Astrocyte of the cerebellum (primary cell): Measurements from ENCODE around the gene ZNF831.

Experiments used
- DNase-seq: peaks from one replicate; pipeline ENCODE4 v3.0.0-alpha.2; 2011; ENCODE audit warnings: low read depth
- H3K4me3 ChIP-seq: 2 replicates; pipeline ENCODE4 v1.5.1; 2011; ENCODE audit warnings: mild to moderate bottlenecking, low read depth, low read length, moderate library complexity
- in situ Hi-C: cut with HindIII; loops from 2 replicates; pipeline ENCODE4 v1.10.0; 2017; ENCODE audit warnings: low sequenced_read_pairs
- TF ChIP-seq, protein P1 (sequence below): IDR thresholded peaks from 2 replicates; pipeline ENCODE4 v1.5.1; 2012; ENCODE audit warnings: low read length, low read depth, moderate library complexity, mild to moderate bottlenecking; ENCODE audit errors: missing control alignments

The ZNF831 gene

DNA sequence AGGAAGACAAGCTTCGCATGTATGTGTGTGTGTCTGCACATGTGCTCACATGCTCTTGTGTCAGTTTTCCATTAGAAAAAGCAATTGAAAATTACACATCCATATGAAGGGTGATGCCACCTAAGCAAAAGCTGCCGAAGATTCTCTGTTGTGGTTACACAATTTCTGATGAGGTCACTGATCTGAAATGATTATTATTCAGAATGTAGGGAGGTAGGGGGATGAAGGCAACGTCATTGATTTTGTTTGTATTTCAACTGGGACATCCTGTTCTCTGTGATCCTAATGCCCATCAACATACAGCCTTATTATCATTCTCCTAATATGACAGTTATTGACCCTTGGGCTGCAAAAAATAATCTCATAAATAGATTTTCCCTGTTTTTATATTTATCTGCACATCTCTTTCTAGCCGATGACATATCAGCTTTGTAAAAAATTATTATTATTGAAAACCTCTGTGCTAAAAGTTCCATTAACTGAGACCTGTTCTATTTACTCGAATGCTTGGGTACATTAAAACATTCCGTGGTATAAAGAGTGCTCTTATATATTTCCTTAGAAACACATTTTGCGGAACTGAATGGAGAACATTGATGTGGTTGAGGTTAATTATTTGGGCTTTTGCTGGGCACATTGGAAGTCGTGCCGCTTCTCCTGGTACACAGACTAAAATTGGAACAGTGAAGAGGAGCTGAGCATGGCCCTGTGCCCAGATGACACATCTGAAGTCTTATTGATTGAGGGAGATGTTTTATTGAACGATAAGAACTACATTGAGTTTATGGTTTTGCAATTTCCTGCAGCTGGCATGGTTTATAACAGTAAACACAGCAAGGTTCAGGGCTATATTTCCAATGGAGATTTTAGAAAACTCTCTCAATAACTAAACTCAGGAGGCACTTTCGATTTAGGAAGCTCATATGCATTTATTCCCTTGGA is 51.3 kb downstream of the ZNF831 start:
- TF ChIP-seq, protein P1, sequence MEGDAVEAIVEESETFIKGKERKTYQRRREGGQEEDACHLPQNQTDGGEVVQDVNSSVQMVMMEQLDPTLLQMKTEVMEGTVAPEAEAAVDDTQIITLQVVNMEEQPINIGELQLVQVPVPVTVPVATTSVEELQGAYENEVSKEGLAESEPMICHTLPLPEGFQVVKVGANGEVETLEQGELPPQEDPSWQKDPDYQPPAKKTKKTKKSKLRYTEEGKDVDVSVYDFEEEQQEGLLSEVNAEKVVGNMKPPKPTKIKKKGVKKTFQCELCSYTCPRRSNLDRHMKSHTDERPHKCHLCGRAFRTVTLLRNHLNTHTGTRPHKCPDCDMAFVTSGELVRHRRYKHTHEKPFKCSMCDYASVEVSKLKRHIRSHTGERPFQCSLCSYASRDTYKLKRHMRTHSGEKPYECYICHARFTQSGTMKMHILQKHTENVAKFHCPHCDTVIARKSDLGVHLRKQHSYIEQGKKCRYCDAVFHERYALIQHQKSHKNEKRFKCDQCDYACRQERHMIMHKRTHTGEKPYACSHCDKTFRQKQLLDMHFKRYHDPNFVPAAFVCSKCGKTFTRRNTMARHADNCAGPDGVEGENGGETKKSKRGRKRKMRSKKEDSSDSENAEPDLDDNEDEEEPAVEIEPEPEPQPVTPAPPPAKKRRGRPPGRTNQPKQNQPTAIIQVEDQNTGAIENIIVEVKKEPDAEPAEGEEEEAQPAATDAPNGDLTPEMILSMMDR: no peak
- in situ Hi-C loops: loop anchor here (5.0 kb wide), 2 partner anchors 208 to 343 kb away; partner anchors contain the start of gene CTSZ
- no peak overlapping the region for H3K4me3 ChIP-seq
- no peak for DNase-seq

DNA sequence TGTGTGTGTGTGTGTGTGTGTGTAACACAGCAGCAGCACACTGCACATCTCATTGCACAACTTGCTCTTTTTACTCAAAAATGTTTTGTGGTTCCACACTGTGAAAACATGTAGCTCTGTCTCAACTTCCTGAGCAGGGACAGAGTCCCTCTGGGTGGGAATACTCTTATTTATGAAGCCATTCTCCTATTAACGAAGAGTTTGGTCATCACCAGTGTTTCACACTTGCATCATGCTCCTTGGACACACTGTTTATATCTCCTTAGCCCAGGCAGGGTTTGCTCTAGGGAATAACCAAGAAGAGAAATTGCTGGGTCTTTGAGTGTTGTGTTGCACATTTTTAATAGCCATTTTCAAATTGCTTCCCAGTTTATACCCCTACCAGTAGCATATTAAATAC is 53.6 kb downstream of the ZNF831 start:
- in situ Hi-C loops: loop anchor here (5.0 kb wide), 1 partner anchor 345 kb away; no protein-coding TSS in a partner anchor
- TF ChIP-seq, protein P1: no peak
- DNase-seq: no peak
- no peak overlapping the region for H3K4me3 ChIP-seq

DNA sequence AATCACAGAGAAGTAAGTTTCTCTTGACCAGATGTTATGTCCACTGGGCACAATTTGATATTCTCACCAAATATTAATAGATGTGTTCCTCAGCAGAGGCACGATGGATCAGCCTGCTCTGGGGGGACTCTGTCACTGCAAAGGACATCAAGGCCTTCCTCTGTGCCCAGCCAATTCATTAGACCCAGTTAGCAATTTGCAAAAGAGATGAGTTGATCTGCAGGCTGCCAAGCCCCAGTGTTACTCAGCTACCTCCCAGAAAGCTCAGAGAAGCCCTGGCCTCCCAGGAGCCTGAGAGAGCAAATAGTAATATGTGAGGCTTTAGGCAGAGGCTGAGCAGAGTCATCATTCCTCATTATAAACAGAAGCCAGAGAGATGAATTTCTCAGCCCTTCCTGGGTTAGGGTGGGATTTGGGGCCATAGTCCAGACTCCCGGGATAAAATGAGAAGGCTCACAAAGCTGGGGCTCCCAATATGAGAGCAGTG is 54.2 kb downstream of the ZNF831 start:
- H3K4me3 ChIP-seq: no peak overlapping the region
- in situ Hi-C loops: loop anchor here (5.0 kb wide), 1 partner anchor 346 kb away; no protein-coding TSS in a partner anchor
- TF ChIP-seq, protein P1: no peak
- DNase-seq: no peak

DNA sequence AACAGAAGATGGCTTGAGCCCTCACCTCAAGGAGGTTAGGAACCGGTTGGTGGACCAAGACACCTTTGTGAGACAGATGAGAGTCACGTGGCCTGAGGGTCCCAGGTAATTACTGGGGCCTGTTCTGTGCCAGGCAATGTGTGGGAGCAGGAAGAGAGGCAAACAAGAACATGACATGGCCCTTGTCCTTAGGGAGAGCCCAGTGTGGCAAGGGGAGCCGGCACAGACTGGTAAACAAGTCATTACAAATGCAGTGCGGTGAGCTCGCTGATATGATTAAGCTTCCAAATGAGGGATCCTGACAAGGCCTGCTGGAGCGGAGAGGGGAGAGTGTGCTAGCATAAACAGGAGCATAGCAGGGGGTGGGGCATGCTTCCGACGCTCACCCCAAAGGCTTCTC is 55.6 kb downstream of the ZNF831 start:
- DNase-seq: no peak
- in situ Hi-C loops: loop anchor here (5.0 kb wide), 1 partner anchor 347 kb away; no protein-coding TSS in a partner anchor
- TF ChIP-seq, protein P1: no peak
- no peak overlapping the region for H3K4me3 ChIP-seq

DNA sequence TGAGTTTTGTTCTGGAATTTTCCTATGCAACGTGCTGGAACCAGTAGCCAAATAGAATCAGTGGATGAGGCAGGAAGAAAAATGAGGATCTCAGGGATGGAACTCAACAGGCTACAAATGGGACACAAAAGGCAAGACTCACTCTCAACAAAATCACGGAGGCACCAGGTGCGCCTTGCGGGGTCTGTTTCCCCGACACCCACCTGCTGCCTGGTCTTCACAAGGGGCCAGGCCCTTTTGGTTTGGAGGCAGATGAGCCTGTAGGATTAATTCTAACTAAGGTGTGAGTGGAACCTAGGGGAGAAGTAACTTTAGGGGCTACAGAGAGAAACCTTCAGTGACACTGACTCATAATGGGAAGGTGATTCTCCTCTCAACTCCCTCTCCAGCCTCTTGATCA is 56.5 kb downstream of the ZNF831 start:
- DNase-seq: no peak
- TF ChIP-seq, protein P1: no peak
- in situ Hi-C loops: no loop called here
- H3K4me3 ChIP-seq: no peak overlapping the region

DNA sequence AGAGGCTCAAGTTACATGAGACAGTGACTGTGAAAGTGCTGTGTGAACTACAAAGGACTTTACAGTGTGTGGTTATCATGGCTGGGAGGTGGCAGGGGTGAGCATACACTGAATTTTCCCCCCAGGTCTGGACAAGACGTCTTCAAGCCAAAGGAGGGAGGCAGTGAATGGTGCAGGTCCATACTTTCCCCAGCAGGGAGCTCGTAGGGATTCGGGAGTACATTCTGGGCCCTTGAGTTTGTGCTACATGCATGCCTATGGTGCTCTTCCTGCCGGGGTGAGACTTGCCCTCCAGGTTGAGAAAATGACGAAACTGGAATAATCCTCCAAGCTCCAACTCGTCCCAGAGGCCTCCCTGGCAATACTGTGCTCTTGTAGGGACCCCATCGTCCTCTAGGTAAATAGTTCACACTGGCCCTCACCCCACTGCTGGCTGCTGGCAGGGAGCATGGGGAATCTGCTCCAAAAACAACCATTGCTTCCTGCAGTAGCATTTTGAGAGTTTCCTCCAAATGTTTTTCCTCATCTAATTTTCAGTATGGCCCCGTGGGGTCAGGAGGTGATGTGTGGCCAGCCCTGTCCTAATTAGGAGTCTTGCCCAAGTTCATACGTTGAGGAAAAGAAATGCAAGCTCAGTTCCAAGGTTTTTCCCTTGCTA is 57.6 kb downstream of the ZNF831 start:
- DNase-seq: no peak
- TF ChIP-seq, protein P1: no peak
- in situ Hi-C loops: no loop called here
- no peak overlapping the region for H3K4me3 ChIP-seq
